Breast epithelium (tissue), 4 donors: ENCODE data around the gene CLMN. TPM values are rescaled to one million over a fixed set of nuclear protein-coding genes. Genes with fewer than 3 reads are reported as not detected.

Source experiments
- DNase-seq, 2 donors: peaks; one replicate each; pipeline ENCODE4 v3.0.0-alpha.2; 2019; ENCODE audit warnings: low spot score in 2 of 2
- H3K27ac ChIP-seq, 2 donors: fragments of 200-600 bp; sonication (generic) in 1 of 2; one replicate each; pipeline ENCODE4 v1.5.1; 2016 to 2019; ENCODE audit warnings: mild to moderate bottlenecking in 1 of 2
- H3K27me3 ChIP-seq, 2 donors: fragments of 200-600 bp; sonication (generic) in 1 of 2; one replicate each; pipeline versions ENCODE4 v1.5.1 to v1.6.0; 2017 to 2019; ENCODE audit warnings: control low read depth in 1 of 2, mild to moderate bottlenecking in 1 of 2
- H3K36me3 ChIP-seq: fragments of 200-600 bp; one replicate; pipeline ENCODE4 v1.5.1; 2019
- H3K4me1 ChIP-seq, 2 donors: fragments of 200-600 bp; sonication (generic); one replicate each; pipeline ENCODE4 v1.5.1; 2016 to 2019; ENCODE audit warnings: control low read depth in 1 of 2
- H3K4me3 ChIP-seq, 3 donors: fragments of 200-600 bp; sonication (generic); 1 replicate in 2 of 3; 2 replicates in 1 of 3; pipeline ENCODE4 v1.5.1; 2016 to 2019; ENCODE audit warnings: mild to moderate bottlenecking in 3 of 3, moderate library complexity in 2 of 3
- H3K9me3 ChIP-seq, 2 donors: fragments of 200-600 bp; sonication (generic) in 1 of 2; one replicate each; pipeline ENCODE4 v1.5.1; 2016 to 2019; ENCODE audit warnings: control low read depth in 1 of 2
- POLR2A ChIP-seq: fragments of 450-650 bp; IDR thresholded peaks from one replicate; pipeline ENCODE4 v1.6.1; 2016; ENCODE audit warnings: antibody characterized with exemption, mild to moderate bottlenecking, moderate library complexity
- POLR2AphosphoS5 ChIP-seq, 3 donors: sonication (generic); formaldehyde crosslinking; IDR thresholded peaks; one replicate each; pipeline ENCODE4 v1.6.1; 2017; ENCODE audit warnings: antibody characterized with exemption in 3 of 3
- intact Hi-C: fragments of 100-400 bp; cut with DNase I; formaldehyde crosslinking; loops from one replicate; pipeline ENCODE4 v1.15.1; 2023; ENCODE audit warnings: low total_unique reads
- total RNA-seq, 3 donors: library from RNA; depleted of rRNA; stranded (reverse); fragments of >200 nt; gene quantifications; one replicate each; pipeline ENCODE4 v1.1.0, GENCODE V29; 2016
- TF ChIP-seq, protein P1 (sequence below), 3 donors: fragments of 450-650 bp; IDR thresholded peaks; one replicate each; pipeline ENCODE4 v1.5.1; 2016 to 2017; ENCODE audit warnings: antibody characterized with exemption in 3 of 3, mild to moderate bottlenecking in 3 of 3, moderate library complexity in 3 of 3

CLMN gene
- total RNA-seq, 3 donors from 2014 or later: 23.7 to 73.6 (median 48.5) TPM

DNA sequence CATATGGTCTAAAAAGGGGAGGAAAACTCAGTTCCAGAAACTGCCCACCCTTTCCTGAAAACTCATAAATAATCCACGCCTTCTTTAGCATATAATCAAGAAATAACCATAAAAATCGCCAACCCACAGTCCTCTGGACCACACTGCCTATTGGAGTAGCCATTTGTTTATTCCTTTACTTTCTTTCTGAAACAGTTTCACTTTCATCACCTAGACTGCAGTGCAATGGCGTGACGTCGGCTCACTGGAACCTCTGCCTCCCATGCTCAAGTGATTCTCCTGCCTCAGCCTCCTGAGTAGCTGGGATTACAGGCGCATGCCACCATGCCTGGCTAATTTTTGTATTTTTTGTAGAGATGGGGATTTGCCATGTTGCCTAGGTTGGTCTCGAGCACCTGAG is 44.2 kb downstream of the CLMN start:
- intact Hi-C loops: no loop called here
- no peak overlapping the region for H3K4me3 ChIP-seq
- H3K4me1 ChIP-seq: no peaks in the 10 kb centered on the region
- no peaks in the 10 kb centered on the region for H3K9me3 ChIP-seq
- H3K27me3 ChIP-seq: no peaks in the 10 kb centered on the region
- TF ChIP-seq POLR2A: no peak
- TF ChIP-seq POLR2AphosphoS5 (IDR thresholded peaks at IDR 0.05): no peak
- TF ChIP-seq, protein P1, sequence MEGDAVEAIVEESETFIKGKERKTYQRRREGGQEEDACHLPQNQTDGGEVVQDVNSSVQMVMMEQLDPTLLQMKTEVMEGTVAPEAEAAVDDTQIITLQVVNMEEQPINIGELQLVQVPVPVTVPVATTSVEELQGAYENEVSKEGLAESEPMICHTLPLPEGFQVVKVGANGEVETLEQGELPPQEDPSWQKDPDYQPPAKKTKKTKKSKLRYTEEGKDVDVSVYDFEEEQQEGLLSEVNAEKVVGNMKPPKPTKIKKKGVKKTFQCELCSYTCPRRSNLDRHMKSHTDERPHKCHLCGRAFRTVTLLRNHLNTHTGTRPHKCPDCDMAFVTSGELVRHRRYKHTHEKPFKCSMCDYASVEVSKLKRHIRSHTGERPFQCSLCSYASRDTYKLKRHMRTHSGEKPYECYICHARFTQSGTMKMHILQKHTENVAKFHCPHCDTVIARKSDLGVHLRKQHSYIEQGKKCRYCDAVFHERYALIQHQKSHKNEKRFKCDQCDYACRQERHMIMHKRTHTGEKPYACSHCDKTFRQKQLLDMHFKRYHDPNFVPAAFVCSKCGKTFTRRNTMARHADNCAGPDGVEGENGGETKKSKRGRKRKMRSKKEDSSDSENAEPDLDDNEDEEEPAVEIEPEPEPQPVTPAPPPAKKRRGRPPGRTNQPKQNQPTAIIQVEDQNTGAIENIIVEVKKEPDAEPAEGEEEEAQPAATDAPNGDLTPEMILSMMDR (IDR thresholded peaks at IDR 0.05): no peak
- no peak overlapping the region for H3K27ac ChIP-seq
- H3K36me3 ChIP-seq: no peaks in the 10 kb centered on the region
- no peak for DNase-seq

DNA sequence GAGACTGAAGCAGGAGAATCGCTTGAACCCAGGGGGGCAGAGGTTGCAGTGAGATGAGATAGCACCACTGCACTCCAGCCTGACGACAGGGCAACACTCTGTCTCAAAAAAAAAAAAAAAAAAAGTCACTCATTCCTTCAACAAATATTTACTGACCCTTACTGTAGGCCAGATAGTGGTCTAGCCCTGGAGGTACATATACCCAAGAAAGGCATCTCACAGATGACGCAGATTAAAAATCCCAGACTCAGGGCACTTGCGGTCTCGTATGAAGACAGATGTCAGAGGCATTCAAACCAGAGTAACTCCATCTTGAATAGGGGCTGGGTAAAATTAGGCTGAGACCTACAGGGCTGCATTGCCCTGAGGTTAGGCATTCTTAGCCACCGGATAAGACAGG is 44.8 kb downstream of the CLMN start:
- intact Hi-C loops: no loop called here
- Histone ChIP-seq H3K27ac (no peak overlapping the region), H3K36me3 (no peaks in the 10 kb centered on the region), H3K27me3 (no peaks in the 10 kb centered on the region), H3K4me1 (no peaks in the 10 kb centered on the region), H3K9me3 (no peaks in the 10 kb centered on the region), H3K4me3 (no peak overlapping the region)
- TF ChIP-seq POLR2AphosphoS5 (IDR thresholded peaks at IDR 0.05) (no peak), POLR2A (no peak)
- TF ChIP-seq, protein P1 (IDR thresholded peaks at IDR 0.05): no peak
- peak in 1 of 2 donors; percentile 5 for DNase-seq

DNA sequence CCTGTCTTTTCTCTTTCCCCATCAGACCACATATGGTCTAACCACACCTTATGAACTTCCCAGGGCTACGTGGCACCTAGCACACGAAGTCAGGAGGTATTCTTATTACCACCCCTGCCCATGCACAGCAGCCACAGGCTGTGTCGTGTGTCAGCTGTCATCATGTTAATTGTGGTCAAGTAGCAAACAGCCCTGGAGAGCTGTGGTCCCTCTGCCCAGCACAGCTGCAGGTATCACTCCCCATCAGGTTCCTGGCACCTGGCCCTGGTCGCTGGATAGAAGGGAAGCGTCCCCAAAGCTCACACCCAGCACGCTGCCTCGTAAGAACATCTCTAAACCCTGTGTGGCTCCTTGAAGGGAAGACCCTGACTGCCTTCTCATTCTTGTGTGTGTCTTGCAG is 45.4 kb downstream of the CLMN start:
- peak in 1 of 2 donors; percentile 16 for DNase-seq
- Histone ChIP-seq H3K4me1 (no peaks in the 10 kb centered on the region), H3K4me3 (no peak overlapping the region), H3K27ac (no peak overlapping the region), H3K36me3 (no peaks in the 10 kb centered on the region), H3K9me3 (no peaks in the 10 kb centered on the region), H3K27me3 (no peaks in the 10 kb centered on the region)
- TF ChIP-seq, protein P1 (IDR thresholded peaks at IDR 0.05): no peak
- no peak for TF ChIP-seq POLR2AphosphoS5 (IDR thresholded peaks at IDR 0.05)
- no peak for TF ChIP-seq POLR2A
- intact Hi-C loops: no loop called here

DNA sequence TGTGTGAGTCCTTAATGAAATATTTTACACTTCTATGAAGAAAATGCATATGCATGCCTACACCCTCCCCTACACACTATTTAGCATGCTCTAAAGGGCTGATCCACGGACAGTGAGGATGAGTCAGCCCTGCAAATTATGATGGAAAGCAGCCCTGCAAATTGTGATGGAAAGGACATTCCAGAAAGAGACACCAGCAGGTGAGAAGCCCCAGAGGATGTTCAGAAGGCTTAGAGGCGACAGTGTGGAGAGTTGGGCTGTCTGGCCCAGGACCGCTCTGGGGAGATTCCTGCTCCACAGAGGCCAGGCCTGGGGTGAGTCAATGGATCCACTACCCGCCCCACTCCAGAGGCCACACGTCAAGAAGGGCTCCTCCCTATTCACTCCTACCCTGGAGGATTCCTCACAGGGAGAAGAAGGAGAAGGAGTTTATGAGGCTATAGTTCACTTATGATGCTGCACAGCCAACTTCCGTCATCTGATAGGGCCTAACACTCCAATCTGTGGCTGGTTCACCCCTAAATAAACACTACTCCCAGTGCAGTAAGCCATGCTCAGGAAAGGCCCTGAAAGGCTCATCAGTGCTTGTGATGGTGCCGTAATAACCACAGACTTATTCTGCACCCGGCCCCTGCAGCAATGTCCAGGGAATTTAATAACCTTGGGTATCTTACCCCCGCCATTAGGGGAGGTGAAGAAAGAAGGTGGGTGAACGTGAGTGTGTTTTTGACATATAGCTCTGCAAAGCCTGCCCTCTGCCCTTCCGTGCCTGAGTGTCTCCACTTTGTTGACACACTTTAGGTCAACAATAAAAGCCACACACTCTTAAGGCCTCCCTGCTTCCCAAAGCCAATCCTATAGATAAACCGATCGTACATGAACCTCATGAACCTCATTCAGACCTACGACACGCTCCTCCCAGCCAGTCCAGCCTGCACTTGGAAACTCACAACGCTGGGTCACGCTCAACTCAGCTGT is 46.4 kb downstream of the CLMN start:
- DNase-seq: peak in 1 of 2 donors; percentile 7
- no peaks in the 10 kb centered on the region for H3K9me3 ChIP-seq
- no peaks in the 10 kb centered on the region for H3K36me3 ChIP-seq
- peak overlapping the region in 1 of 2 donors; percentile 36 for H3K27ac ChIP-seq
- TF ChIP-seq, protein P1 (IDR thresholded peaks at IDR 0.05): no peak
- no peak for TF ChIP-seq POLR2A
- H3K27me3 ChIP-seq: no peaks in the 10 kb centered on the region
- intact Hi-C loops: loop anchor here (1.0 kb wide), 1 partner anchor 23 kb away; no protein-coding TSS in a partner anchor
- no peak overlapping the region for H3K4me3 ChIP-seq
- no peaks in the 10 kb centered on the region for H3K4me1 ChIP-seq

DNA sequence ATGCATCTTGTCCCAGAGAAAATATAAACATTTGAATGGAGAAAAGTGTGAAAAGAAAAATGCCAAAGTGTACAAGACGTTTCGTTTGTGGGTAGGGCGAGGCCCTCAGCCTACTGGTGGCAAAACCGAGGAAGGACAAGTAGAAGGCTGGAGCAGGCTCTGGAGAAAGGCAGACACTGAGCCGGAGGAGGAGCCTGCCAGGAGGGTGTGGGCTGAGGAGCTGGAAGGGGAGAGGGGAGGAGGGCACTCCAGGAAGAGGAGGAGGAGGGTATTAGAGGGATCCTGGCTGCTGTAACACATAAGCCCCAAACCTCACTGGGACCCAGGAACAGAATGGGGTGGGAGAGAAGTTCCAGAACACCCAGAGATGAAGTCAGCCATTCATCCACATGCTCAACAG is 47.7 kb downstream of the CLMN start:
- Histone ChIP-seq H3K36me3 (no peaks in the 10 kb centered on the region), H3K9me3 (no peaks in the 10 kb centered on the region), H3K4me1 (no peaks in the 10 kb centered on the region), H3K4me3 (no peak overlapping the region), H3K27ac (no peak overlapping the region), H3K27me3 (no peaks in the 10 kb centered on the region)
- DNase-seq: peak in 1 of 2 donors; percentile 7
- TF ChIP-seq POLR2AphosphoS5 (IDR thresholded peaks at IDR 0.05): no peak
- TF ChIP-seq, protein P1 (IDR thresholded peaks at IDR 0.05): no peak
- TF ChIP-seq POLR2A: no peak
- intact Hi-C loops: no loop called here
